ENCODE data around the gene LDLRAD4.

The LDLRAD4 gene

GRCh38 chr18:13309031-13309747, 90.6 kb downstream of the LDLRAD4 start:
- DNase-seq (ENCODE audit: low spot score): no peak

- no peak for DNase-seq (ENCODE audit: low spot score)
Observed at GRCh38 chr18:13309748-13310670, 91.4 kb downstream of the LDLRAD4 start.

- DNase-seq (ENCODE audit: low spot score): no peak
Observed at GRCh38 chr18:13311193-13311592, 92.6 kb downstream of the LDLRAD4 start.

DNA sequence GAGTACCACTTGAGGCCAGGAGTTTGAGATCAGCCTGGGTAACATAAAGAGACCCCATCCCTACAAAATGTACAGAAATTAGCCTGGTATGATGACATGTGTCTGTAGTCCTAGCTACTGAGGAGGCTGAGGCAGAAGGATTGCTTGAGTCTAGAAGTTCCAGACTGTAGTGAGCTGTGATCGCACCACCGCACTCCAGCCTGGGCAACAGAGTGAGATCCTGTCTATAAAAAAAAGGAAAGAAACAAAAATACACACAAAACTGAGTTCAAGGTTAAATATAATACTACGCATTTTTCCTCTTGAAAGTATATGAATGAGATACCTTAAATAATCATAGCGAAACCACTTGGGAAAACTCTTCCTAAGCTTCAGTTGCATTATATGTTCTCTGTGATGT, 94.0 kb downstream of the LDLRAD4 start:
- no peak for DNase-seq (ENCODE audit: low spot score)

DNA sequence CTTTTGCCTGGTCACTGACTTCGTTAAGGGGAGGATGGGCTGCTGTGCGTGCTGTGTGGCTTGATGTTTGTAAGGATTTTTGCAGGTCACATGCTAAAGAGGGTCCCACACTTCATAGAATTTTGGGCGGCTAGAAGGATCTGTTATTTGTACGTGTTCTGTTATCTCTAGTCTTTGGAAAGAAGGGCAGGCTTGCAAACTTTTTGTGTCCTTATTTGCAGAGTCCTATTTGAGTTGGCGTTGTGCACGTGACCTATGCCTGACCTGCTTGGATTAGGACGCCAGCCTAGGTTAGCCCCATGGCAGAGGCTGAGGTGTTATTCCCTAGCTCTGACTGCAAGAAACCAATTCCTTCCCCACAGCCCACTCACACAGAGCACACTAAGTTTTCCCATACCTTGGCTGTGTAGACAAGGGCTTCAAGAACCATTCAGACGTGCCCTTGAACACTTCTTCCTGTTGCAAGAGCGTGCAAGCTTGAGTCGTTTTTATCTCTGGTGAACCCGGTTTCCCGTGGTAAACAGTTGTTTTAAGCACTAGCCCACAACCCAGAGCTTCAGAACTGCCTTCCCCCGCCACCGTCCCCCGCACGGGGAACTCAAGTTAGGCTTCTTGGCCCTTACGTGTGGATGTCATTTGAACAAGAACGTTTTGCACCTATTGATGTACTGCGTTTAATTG, 94.6 kb downstream of the LDLRAD4 start:
- no peak for DNase-seq (ENCODE audit: low spot score)

- no peak for DNase-seq (ENCODE audit: low spot score)
Observed at GRCh38 chr18:13315000-13315399, 96.4 kb downstream of the LDLRAD4 start.

DNA sequence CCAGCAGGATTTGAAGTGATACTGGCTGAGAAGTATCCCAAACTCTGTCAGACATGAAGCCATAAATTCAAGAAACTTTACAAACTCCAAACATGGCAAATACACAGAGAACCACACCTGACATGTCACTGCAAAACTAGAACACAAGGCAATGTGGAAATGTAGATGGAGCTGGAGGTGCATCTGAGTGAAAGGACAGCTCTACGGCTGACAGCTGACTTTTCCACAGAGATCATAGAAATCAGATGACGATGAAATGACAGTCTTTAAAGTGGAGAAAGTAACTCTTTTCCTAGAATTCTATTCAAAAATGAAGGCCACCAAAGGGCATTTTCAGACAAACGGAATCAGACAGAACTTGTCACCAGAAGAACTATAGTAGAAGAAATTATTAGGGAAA, 97.5 kb downstream of the LDLRAD4 start:
- DNase-seq (ENCODE audit: low spot score): no peak

DNA sequence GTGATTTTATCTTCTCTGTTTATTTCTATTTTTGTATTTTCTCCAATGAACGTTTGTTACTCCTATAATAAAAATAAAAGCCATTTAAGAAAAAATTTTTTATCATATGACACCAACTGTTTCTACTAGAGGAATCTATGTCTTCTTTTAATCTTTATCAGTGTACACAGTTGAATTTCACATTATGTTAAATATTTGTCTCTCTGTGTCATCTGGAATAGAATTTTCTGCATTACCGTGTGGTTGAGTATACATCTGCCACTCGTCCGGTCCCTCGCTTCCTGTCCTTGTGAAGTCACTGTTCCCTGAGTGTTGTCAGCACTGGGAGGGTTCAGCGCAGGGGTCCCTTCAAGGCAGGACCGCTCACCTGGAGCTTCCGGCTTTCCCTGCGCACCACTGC, 99.2 kb downstream of the LDLRAD4 start:
- DNase-seq (ENCODE audit: low spot score): no peak

- no peak for DNase-seq (ENCODE audit: low spot score)
Observed at GRCh38 chr18:13318731-13319501, 100.4 kb downstream of the LDLRAD4 start.

GRCh38 chr18:13319629-13320028, 101.1 kb downstream of the LDLRAD4 start:
- no peak for DNase-seq (ENCODE audit: low spot score)

- DNase-seq (ENCODE audit: low spot score): no peak
Observed at GRCh38 chr18:13320096-13320495, 101.5 kb downstream of the LDLRAD4 start.

DNA sequence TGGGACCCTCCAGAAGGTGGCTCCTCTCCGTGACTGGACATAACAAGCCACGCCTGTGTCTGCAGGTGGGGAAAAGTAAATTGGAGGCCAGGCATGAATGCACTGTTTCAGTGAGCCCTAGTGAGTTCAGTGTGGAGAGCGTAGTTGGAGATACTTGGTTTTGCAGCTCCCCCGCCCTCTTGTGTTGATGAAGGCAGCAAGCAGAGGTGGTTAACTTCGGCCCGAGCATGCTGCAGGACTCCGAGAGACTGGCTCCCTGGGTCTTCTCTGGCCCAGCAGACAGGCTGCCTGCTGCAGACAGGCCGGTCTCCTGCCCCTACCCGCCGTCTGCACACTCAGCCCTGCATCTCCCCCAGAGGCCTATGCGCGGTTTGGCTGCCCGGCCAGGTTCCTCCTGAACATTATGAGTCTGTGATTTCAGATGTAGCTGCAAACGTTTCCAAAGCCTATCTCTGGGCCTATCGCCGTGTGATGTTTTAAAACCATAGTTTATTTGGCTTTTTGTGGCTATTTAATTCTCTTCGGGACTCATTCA, 102.4 kb downstream of the LDLRAD4 start:
- no peak for DNase-seq (ENCODE audit: low spot score)

- no peak for DNase-seq (ENCODE audit: low spot score)
Observed at GRCh38 chr18:13321923-13322322, 103.4 kb downstream of the LDLRAD4 start.

DNA sequence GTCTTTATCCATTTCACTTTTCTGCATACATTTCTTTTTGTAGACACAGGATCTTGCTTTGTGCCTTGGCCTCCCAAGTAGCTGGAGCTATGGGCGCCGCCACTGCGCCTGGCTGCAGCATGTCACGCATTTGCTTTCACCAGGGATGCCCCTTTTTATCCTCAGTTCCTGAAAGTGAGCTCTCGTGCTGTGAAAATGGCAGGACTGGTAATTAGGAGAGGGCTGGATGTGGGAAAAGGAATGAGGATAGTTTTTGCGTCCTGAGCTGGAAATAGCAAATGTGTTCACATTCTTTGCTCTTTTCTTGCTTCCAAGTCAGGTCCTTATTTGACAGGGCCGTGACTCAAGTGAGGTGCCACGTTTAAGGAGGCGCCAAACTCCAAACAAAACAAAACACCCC, 104.6 kb downstream of the LDLRAD4 start:
- no peak for DNase-seq (ENCODE audit: low spot score)

DNA sequence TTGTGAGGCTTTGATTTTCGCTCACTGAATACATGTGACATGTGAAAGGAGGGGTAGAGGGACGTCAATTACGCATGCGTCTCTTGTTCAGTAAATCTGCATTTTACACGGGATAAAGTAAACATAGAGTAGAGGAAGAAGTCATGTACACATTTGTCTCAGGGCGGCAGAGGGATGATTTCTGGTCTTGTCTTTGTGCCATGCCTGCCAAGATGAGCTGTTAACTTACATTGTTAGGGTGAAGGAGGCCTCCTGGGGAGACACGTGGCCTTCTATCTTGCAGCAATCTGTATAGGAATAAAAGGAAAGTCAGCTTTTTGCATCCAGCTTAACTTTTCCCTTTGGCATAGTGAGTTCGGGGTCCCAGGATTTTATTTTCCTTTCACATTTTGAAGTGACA, 106.3 kb downstream of the LDLRAD4 start:
- no peak for DNase-seq (ENCODE audit: low spot score)

DNA sequence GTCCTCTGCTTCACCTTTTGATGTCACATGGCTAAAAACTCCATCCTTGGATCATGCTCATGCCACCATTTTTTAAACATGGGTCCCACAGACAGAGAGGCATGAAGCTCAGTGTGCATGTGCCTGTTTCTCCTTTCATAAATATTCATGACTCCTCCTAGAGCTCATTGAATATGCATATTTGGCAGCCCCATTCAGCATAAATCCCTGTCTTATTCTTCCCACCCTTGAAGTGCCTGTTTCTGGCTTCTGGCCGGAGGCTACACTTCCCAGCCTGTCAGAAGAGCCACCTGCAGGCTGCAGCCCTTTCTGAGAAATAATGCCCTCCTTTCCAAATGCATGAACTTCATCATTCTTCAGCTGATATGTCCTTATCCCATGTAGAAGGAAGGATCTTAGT, 109.7 kb downstream of the LDLRAD4 start:
- DNase-seq (ENCODE audit: low spot score): no peak

- DNase-seq (ENCODE audit: low spot score): no peak
Observed at GRCh38 chr18:13330996-13331395, 112.4 kb downstream of the LDLRAD4 start.

DNA sequence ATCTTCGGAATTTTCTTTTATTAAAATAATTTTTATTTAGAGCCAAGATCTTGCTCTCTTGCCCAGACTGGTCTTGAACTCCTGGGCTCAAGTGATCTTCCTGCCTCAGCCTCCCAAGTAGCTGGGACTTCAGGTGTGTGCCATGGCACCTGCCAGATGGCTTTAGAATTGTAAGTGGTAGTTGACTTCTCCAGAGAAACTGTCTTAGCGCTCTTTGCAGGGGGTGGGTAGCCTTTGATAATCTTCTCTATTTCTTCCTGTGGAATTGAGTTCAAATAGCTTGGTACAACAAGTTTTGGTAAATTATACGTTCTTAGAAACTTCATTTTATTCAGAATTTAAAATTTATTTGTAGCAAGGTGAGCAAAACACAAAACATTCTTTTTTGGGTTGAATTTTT, 113.3 kb downstream of the LDLRAD4 start:
- DNase-seq (ENCODE audit: low spot score): no peak

DNA sequence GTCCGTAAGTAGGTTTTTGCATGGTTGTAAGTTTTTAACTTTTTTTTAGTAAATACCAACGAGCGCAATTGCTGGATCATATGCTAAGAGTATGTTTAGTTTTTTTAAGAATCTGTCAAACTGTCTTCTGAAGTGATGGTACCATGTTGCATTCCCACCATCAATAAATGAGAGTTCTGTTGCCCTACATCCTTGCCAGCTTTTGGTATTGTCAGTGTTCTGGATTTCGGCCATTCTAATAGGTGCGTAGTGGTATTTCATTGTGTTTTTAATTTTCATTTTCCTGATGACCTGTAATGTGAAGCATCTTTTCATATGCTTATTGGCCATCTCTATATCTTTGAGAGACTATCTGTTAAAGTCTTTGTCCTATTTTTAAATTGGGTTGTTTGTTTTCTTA, 114.3 kb downstream of the LDLRAD4 start:
- DNase-seq (ENCODE audit: low spot score): no peak

DNA sequence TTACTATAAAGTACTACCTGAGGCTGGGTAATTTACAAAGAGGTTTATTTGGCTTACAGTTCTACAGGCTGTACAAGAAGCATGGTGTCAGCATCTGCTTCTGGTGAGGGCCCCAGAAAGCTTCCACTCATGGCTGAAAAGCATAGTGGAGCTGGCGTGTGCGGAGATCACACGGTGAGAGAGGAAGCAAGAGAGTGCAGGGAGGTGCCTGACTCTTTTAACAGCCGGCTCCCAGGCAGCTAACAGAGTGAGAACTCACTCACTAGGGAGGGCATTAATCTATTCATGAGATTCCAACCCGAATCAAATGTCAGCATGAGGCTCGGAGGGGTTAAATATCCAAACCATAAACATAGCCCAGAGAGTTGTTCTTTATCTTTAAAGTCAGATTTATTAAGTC, 117.3 kb downstream of the LDLRAD4 start:
- no peak for DNase-seq (ENCODE audit: low spot score)

DNA sequence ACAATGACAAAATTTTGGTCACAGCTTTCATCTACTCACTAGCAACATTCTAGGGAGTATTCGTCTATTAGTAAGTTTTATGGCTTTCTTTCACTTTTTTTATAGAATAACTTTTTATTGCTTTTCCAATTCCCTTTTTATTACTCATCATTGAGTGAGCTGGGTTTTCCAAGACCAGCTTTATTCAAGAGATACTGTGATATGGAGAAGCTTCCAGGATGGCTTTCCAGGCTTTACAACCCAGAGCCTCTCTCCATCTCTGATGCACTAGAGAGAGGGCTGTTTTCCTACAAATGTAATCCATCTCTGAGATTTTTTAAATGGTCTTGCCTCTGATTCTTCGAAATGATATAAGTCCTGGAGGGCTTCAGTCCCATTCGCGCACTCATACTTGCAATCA, 118.3 kb downstream of the LDLRAD4 start:
- DNase-seq (ENCODE audit: low spot score): no peak

DNA sequence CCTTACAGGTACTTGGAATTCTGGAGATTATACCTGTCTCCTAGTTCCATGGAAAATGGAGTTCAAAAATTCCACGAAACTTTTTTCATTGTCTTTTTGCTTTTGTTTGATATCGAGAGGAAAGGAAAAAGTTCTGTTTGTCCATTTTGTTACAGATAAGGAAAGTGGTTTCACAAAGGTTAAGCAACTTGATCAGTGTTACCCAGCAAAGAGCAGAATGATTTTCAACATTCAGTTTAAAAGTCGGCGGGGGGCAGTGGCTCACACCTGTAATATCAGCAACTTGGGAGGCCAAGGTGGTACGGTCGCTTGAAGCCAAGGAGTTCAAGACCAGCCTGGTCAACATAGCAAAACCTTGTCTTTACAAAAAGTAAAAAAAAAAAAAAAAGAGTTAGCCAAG, 118.8 kb downstream of the LDLRAD4 start:
- no peak for DNase-seq (ENCODE audit: low spot score)

Data from RKO (cell line).